GM10847 (cell line): ENCODE measurements around the gene TNFAIP8L1.

Experiments used
- POLR2A ChIP-seq: IDR thresholded peaks from 2 replicates; pipeline ENCODE4 v1.6.1; 2011; ENCODE audit not compliant: insufficient read length; ENCODE audit errors: extremely low read depth

TNFAIP8L1 gene

DNA sequence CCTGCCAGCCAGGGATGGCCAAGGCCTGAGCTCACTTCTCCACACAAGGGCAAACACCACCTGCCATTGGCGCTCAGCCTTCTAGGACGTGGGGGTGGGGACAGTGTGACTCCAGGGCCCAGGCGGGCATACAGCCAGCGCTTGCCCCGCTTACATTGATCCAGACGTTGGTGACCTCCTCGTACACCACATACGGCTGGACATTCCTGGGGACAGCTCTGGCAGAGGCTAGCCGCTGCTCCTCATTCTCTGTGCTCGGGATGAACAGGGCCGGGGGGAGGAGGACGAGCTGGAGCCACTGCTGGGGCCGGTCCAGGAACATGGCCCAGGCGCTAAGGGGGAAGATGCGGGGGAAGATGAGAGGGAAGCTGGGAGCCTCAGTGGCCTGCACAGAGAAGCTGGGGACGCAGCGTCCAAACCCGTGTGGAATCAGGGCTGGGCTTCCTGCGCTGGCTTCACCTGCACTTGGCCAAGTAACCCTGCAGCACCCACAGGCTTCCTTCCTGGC lies 56.0 kb downstream of the TNFAIP8L1 start:
- no peak for TF ChIP-seq POLR2A

DNA sequence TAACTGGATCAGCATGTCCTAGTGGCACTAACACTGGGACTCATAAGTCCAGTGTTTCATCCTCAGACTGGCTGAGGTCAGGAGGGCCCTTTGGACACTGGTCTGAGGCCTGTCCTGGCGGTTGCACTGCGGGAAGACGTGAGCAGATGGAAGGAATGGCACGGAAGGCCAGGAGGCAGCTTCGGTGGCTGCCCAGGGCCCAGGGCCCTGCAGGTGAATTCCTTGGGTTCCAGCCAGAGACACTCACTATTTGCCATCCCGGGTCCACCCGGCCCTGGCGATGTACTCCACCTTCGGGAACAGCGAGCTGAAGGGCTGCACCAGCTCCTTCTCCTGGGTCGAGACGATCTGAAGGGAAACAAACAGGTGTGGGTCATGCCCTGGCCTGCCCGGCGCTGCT lies 58.0 kb downstream of the TNFAIP8L1 start:
- TF ChIP-seq POLR2A: no peak

DNA sequence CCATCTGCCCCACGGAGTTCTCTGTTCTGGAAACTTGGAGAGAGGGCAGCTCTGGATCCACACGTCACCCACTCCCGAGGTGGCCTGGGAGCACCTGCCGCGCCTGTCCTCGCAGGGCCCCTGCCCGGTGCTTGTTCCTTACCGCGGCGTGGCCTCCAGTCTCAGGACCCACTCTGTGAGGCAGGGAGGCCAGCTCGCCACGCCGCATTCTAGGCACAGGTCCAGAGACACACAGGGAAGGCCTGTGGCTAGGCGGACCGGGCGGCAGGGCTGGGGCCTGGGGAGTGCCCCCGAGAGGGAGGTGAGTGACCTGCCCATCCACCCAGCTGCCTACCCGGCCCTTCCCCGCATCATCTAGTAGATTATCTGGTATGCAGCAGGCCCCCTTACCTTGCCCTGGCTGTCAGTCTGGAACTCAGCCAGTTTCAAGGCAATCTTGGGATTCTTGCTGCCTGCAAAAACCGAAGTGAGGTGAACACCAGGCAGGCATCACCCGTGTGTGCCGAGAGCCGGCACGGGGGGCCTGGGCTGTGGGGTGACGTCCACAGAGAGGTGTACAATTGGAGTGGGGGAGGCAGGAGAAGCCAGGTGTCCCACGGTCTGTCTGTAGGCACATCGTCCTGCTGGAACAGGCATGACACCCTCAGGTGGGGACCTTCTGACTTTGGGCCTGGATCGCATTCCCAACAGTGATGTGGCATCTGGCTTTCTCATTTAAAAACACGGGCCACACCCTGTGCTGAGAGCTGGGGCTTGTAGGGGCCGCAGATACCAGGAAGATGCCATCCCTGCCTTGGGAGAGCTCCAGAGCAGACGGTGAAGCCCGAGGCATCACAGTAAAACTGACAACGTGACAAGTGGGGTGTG lies 60.7 kb downstream of the TNFAIP8L1 start:
- TF ChIP-seq POLR2A: no peak

DNA sequence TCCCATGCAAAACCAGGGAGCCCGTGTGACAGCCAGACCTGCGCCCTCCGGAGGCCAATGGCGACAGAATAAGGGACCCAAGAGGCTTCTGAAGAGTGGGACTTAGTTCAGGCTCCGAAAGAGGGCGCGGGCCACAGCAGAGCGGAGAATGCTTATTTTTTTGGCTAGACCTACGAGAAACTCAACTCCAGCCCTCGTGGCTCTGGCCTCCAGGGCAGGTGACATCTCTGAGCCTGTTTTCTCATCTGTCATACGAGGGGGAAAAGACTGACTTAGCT lies 61.3 kb downstream of the TNFAIP8L1 start:
- no peak for TF ChIP-seq POLR2A

DNA sequence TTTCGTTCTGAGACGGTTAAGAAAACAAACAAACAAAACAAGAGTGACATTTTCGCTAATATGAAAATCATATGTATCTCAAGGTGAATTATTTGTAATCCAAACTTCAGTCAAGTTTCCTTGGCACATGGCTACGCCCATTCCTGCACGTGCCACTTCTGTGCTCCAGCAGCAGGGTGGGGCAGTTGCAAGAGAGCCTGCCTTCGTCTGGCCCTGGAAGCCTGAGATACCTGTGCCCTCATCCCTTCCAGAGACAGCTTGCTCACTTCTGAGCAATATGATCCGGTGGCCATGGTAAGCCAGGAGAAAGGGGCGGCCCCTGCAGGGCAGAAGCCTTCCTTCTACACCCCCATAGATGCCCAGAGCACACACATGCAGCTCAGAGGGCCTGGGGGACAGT lies 62.2 kb downstream of the TNFAIP8L1 start:
- no peak for TF ChIP-seq POLR2A

DNA sequence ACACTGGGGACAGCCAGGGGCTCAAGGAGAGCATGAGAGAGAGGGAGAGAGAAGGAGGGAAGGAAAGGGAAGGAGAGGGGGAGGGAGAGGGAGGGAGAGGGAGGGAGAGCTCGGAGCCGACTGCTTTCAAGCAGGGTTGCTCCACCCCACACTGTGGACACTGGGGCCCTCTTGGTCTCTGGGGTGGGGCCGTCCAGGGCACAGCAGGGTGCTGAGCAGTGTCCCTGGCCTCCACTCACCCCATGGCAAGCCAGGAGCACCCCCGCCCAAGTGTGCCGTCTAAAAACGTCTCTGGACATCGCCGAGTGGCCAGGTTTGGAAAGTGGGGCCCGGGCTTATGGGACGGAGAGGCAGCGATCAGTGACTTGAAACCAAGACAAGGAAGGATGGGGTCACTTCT lies 63.4 kb downstream of the TNFAIP8L1 start:
- no peak for TF ChIP-seq POLR2A

DNA sequence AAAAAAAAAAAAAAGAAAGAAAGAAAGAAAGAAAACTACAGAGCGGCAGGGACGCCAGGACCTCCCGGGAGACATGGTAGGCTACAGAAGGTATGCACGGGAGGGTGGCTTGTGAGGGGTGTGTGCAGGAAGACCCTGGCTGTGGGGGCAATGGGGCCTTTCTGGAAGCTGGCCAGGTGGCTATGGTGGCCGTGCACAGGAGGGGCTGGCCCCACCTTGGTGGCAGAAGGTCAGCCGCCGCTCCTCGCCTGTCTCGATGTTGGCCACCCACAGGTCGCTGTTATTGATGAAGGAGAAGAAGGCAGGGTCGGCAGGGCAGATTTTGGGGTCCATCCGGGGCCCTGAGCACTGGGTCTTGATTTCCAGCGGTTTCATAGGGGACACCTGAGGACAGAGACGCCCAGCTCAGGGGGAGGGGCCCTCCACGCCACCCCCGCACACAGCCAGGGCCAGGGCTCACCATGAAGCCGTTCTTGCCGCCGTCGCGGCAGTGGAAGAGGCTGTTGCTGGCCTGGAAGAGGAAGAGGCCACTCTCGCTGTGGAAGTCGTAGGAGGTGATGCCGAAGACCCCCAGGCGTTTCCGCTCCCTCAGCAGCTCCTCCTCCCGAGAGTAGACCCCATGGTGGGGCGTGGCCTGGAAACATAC lies 64.5 kb downstream of the TNFAIP8L1 start:
- no peak for TF ChIP-seq POLR2A

DNA sequence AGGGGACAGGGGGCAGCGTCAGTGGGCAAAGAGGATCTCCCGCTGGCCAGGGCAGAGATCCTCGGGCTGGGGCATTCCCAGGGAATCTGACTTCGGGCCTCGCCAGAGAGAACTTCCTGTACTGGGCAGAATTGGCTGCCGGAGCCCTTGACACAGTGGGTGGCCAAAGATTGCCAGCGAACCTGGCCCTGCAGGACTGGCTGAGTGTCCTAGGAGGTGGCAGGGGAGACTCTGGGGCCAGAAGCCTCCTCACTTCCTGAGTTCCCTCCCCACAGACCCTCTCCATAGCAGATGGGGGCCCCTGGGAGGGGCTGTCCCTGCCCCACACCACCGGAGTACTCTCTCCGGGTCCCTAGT lies 65.0 kb downstream of the TNFAIP8L1 start:
- no peak for TF ChIP-seq POLR2A
